Activated CD4-positive, alpha-beta T cell treated with anti-CD3 and anti-CD28 coated beads, Interleukin-2, amount 10 ng/mL, durations not matched to agents 7 days and 5 days (primary cell): ENCODE measurements around the gene DOCK2. TPM values are rescaled to one million over a fixed set of nuclear protein-coding genes. Genes with fewer than 3 reads are reported as not detected.
A peak's percentile ranks its signal among the peaks of the same experiment; 100 is the strongest.

Experiments
- CTCF ChIA-PET: fragments of 350-600 bp; sonication (Branson Sonifier 250); formaldehyde crosslinking; loops from one replicate; lab custom pipeline; 2021; ENCODE audit warnings: antibody characterized with exemption; lab: Charles Lee
- POLR2A ChIA-PET: fragments of 350-600 bp; sonication (Branson Sonifier 250); formaldehyde crosslinking; loops from one replicate; lab custom pipeline; 2021; ENCODE audit warnings: antibody characterized with exemption; lab: Charles Lee
- DNase-seq: peaks from one replicate; pipeline ENCODE4 v3.0.0-alpha.2; 2020
- H3K27ac Mint-ChIP-seq: one replicate; pipeline ENCODE4 v1.8.0; 2021; ENCODE audit warnings: mild to moderate bottlenecking, moderate library complexity, mixed read lengths
- H3K27me3 Mint-ChIP-seq: one replicate; pipeline ENCODE4 v1.8.0; 2021; ENCODE audit warnings: mixed read lengths
- H3K36me3 Mint-ChIP-seq: one replicate; pipeline ENCODE4 v1.8.0; 2021; ENCODE audit warnings: low read depth, mixed read lengths
- H3K4me1 Mint-ChIP-seq: one replicate; pipeline ENCODE4 v1.8.0; 2021; ENCODE audit warnings: mixed read lengths
- H3K4me3 Mint-ChIP-seq: one replicate; pipeline ENCODE4 v1.8.0; 2021; ENCODE audit warnings: mild to moderate bottlenecking, moderate library complexity, mixed read lengths
- H3K9me3 Mint-ChIP-seq: one replicate; pipeline ENCODE4 v1.8.0; 2021; ENCODE audit warnings: mixed read lengths
- total RNA-seq, 2 experiments: library from RNA; stranded (reverse); gene quantifications; one replicate each; pipeline ENCODE4 v1.2.3, GENCODE V29; 2021

The DOCK2 gene
- total RNA-seq, 2 experiments from 2014 or later = 270 to 300 TPM

DNA sequence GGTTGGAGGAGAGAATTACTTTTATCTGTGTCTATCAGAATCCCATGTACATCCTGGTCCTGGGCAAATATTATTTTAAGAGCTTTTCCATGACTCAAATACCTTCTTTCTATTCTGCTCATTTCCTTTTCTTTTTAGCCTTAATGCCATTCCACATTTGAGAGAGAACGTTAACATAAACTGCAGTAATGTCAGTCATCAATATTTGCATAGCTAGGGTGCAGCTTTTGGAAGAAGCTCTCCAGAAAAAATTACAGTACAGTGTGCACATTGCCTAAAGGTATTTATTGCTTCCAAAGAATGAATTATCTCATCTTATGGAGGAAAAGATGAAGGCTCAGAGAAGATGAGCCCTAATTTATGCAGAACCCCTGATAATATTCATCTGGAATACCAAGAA is 284.9 kb downstream of the DOCK2 start:
- DNase-seq = no peak
- ChIA-PET CTCF (no interaction called here), POLR2A (no interaction called here)
- Mint-ChIP-seq H3K4me3 (no peak overlapping the region), H3K36me3 (peaks cover 10% of the 10 kb centered on the region), H3K27ac (no peak overlapping the region), H3K9me3 (no peaks in the 10 kb centered on the region), H3K4me1 (no peaks in the 10 kb centered on the region), H3K27me3 (no peaks in the 10 kb centered on the region)

DNA sequence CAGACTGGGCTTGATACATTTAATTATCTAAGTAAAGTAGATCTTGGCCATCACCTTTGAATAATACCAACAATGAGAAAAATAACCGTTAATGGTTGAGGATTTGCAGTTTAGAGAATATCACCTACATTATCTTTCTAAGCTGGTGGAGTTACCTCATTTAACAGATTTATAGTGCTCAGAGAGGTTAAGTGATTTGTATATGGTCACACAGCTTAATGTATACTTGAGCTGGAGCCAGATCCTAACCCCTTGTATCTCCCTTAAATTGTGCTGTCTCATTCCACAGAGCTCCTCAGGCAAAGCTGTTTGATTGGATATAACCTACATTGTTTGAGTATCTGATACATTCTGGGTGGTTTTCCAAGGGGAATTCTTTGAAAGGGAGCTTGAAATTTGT is 285.4 kb downstream of the DOCK2 start:
- POLR2A ChIA-PET = no interaction called here
- DNase-seq = no peak
- Mint-ChIP-seq H3K27ac (no peak overlapping the region), H3K4me3 (no peak overlapping the region), H3K4me1 (no peaks in the 10 kb centered on the region), H3K27me3 (no peaks in the 10 kb centered on the region), H3K36me3 (peaks cover 11% of the 10 kb centered on the region), H3K9me3 (no peaks in the 10 kb centered on the region)
- CTCF ChIA-PET = interaction anchor here (1.2 kb wide), 1 partner anchor 18 kb away, joined by 3 read pairs; no protein-coding TSS in a partner anchor

DNA sequence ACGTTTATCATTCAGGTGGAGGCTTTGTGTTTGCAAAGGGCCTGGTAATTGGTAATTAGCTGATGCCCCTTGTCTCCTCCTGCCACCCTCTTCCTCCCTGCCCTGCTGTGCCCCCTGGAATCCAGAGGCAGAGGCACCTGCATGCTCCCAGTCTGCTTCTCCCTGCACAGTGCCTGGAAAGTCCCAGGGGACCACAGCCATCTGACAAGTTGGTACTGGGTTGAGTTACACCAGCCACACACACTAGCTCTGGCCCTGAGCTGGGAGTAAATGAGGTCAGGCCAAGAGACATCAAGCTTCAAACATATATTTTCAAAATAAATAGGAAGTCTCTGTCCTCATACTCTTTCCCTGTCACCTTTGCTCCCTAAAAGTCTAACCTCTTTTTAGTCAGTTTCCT is 286.9 kb downstream of the DOCK2 start:
- H3K27me3 Mint-ChIP-seq = no peaks in the 10 kb centered on the region
- peaks cover 11% of the 10 kb centered on the region for H3K36me3 Mint-ChIP-seq
- CTCF ChIA-PET = interaction anchor here (1.1 kb wide), 1 partner anchor 16 kb away, joined by 3 read pairs; no protein-coding TSS in a partner anchor
- POLR2A ChIA-PET = no interaction called here
- H3K9me3 Mint-ChIP-seq = no peaks in the 10 kb centered on the region
- H3K4me1 Mint-ChIP-seq = no peaks in the 10 kb centered on the region
- H3K4me3 Mint-ChIP-seq = no peak overlapping the region
- H3K27ac Mint-ChIP-seq = no peak overlapping the region
- DNase-seq = no peak

DNA sequence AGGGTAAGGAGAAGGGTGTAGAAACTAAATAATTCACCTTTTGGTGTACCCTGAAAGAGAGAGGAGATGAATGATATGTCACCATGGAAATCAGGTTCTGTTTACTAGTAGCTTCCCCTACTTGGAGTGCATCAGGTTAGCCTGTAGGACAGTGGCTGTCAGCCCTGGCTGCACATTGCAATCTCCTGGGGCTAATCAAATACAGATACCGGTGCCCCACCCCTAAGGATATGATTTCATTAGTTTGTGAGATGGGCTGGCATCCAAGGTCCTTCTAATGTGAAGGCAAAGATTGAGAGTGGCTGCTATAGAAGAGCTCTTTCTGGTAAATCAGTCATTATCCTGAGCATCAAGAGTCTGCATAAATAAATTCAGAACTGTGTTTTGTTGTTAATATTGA is 296.1 kb downstream of the DOCK2 start:
- H3K4me3 Mint-ChIP-seq = no peak overlapping the region
- H3K27ac Mint-ChIP-seq = no peak overlapping the region
- no peaks in the 10 kb centered on the region for H3K27me3 Mint-ChIP-seq
- CTCF ChIA-PET = interaction anchor here (1.1 kb wide), 1 partner anchor 55 kb away, joined by 3 read pairs; no protein-coding TSS in a partner anchor
- peaks cover 19% of the 10 kb centered on the region for H3K4me1 Mint-ChIP-seq
- POLR2A ChIA-PET = no interaction called here
- H3K36me3 Mint-ChIP-seq = peaks cover 30% of the 10 kb centered on the region
- H3K9me3 Mint-ChIP-seq = no peaks in the 10 kb centered on the region
- DNase-seq = no peak

DNA sequence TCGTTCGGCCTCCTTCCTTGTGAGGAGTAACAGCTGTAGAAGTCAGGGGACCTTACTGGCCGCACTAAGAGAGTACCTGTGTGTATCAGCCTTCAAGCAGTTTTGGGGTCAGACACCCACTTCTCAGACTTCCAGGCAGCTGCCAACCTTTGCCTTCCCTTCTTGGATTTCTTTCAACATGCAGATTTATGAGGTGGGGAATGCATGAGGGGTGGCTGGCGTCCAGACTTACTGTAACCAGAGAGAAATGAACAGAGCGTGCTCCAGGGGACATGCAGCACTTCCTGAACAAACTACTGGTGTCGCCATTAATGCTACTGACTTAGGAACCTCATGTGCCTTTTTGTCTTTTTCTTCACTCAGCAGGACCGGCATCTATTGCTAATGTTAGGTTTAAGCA is 296.5 kb downstream of the DOCK2 start:
- ChIA-PET CTCF (interaction anchor here (1.1 kb wide), 1 partner anchor 54 kb away, joined by 3 read pairs; no protein-coding TSS in a partner anchor), POLR2A (no interaction called here)
- peaks cover 19% of the 10 kb centered on the region for H3K4me1 Mint-ChIP-seq
- H3K27ac Mint-ChIP-seq = no peak overlapping the region
- DNase-seq = no peak
- H3K27me3 Mint-ChIP-seq = no peaks in the 10 kb centered on the region
- H3K9me3 Mint-ChIP-seq = no peaks in the 10 kb centered on the region
- H3K4me3 Mint-ChIP-seq = no peak overlapping the region
- peaks cover 30% of the 10 kb centered on the region for H3K36me3 Mint-ChIP-seq

DNA sequence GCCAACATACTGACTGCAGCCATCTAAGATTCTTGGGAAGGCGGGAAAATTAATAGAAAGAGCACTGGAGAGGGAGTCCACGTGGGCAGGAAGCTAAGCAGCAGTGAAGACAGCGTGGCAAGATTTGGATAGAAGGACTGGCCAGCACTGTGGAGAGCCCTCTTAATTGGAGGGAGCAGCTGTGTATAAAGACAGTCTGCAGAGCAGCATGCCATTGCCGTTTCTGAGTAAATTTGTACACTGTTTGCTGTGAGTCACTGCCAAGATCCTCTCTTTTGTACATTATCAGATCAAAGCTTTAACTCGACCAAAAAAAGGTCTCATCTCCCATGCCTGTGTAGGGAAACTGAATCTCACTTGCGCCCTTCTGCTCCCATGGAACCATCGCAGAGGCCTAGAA is 297.9 kb downstream of the DOCK2 start:
- Mint-ChIP-seq H3K27ac (no peak overlapping the region), H3K9me3 (no peaks in the 10 kb centered on the region), H3K27me3 (no peaks in the 10 kb centered on the region), H3K4me3 (no peak overlapping the region), H3K36me3 (peaks cover 26% of the 10 kb centered on the region), H3K4me1 (peaks cover 19% of the 10 kb centered on the region)
- DNase-seq = no peak
- POLR2A ChIA-PET = no interaction called here
- CTCF ChIA-PET = no interaction called here

DNA sequence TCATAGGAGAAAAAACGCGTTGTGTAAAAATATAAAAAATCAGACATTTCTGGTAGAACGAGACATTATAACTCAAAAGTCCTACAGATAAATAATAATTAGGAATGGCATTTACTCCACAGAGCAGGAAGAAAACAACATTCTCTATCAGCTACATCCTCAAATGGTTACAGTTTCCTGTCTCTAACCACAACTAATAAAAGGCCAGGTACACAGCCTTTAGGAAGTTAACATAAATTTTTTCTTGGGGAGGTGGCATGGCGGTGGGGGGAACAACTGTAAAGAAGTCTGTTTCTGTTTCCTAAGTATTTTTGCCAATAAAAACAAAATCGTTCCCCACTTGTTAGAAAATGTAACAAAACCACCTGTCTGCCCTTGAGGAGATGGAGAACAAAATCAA is 298.7 kb downstream of the DOCK2 start:
- Mint-ChIP-seq H3K27ac (no peak overlapping the region), H3K27me3 (no peaks in the 10 kb centered on the region), H3K9me3 (no peaks in the 10 kb centered on the region), H3K4me3 (no peak overlapping the region), H3K36me3 (peaks cover 24% of the 10 kb centered on the region), H3K4me1 (peaks cover 19% of the 10 kb centered on the region)
- CTCF ChIA-PET = no interaction called here
- POLR2A ChIA-PET = no interaction called here
- DNase-seq = no peak

DNA sequence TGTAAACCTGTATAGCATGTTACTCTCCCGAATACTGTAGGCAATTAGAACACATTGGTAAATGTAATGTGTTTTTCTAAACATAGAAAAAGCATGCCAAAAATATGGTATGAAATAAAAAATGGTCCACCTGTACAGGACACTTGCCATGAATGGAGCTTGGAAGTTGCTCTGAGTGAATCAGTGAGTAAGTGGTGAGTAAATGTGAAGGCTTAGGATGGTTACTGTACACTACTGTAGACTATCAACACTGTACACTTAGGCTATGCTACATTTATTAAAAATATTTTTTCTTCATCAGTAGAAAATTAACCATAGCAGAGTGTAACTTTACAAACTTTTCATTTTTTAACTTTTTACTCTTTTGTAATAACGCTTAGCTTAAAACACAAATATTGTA is 301.4 kb downstream of the DOCK2 start:
- no peaks in the 10 kb centered on the region for H3K9me3 Mint-ChIP-seq
- no peak overlapping the region for H3K27ac Mint-ChIP-seq
- POLR2A ChIA-PET = no interaction called here
- peaks cover 20% of the 10 kb centered on the region for H3K36me3 Mint-ChIP-seq
- H3K4me3 Mint-ChIP-seq = no peak overlapping the region
- H3K27me3 Mint-ChIP-seq = no peaks in the 10 kb centered on the region
- no peak for DNase-seq
- H3K4me1 Mint-ChIP-seq = peaks cover 19% of the 10 kb centered on the region
- CTCF ChIA-PET = no interaction called here

DNA sequence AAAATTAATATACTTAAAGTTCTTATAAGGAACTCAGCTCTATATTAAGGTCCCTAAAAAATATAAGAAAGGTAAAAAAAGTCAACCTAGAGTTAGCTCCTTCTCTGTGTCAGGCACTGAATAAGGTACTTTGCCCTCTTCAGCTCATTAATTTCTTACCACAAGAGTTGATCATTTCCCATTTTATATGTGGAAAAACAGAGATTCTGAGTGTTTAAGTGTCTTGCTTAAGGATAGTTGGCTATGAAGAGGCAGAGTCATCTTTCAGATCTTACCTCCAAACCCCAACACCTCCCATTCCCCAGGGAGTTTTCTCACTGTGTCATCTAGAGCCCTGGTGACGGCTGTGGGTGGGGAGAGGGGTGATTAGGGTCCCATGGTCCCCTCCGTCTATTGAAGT is 302.7 kb downstream of the DOCK2 start:
- Mint-ChIP-seq H3K4me1 (peaks cover 19% of the 10 kb centered on the region), H3K36me3 (peaks cover 18% of the 10 kb centered on the region), H3K9me3 (no peaks in the 10 kb centered on the region), H3K27me3 (no peaks in the 10 kb centered on the region), H3K27ac (no peak overlapping the region), H3K4me3 (no peak overlapping the region)
- DNase-seq = no peak
- POLR2A ChIA-PET = no interaction called here
- CTCF ChIA-PET = interaction anchor here (0.7 to 1.5 kb wide), 2 partner anchors 16 to 351 kb away, joined by 3 read pairs; no protein-coding TSS in a partner anchor

DNA sequence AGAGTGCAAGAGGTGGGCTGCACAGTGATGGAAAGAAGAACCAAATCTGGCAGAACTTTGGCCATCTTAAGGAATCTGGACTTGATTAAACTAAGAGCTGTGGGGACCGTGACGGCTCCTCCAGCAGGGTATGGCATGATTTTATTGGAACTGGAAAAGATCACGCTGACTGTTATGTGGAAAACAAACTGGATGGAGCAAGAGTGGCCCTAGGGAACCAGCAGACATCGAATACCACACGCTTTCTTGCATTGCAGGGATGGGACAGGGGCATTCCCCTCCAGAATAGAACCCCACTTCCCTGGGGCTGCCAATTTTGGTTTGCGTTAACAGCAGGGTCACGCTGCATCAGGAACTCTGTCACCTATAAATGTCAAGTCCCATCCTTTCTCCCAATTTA is 304.5 kb downstream of the DOCK2 start:
- ChIA-PET POLR2A (no interaction called here), CTCF (no interaction called here)
- Mint-ChIP-seq H3K36me3 (peaks cover 12% of the 10 kb centered on the region), H3K27me3 (no peaks in the 10 kb centered on the region), H3K27ac (no peak overlapping the region), H3K4me1 (peaks cover 5% of the 10 kb centered on the region), H3K9me3 (no peaks in the 10 kb centered on the region), H3K4me3 (no peak overlapping the region)
- DNase-seq = no peak

DNA sequence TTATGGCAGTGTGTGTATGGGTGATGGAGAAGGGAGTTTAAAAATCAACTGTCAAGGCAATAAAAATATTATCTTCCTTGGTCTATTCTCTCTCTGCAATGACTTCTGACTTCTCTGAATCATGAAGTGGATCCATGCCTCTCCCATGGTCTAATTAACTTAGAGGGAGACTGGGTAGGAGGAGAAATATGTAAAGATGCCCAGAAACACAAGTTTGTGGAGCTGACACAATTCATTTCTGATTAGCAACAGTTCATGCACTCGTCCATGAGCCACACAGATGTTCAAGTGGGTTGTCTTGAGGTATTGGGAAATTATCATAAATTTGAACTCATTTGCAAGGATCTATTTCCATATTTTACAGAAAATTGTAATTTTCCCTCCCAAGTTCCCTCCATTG is 305.1 kb downstream of the DOCK2 start:
- no peaks in the 10 kb centered on the region for H3K27me3 Mint-ChIP-seq
- no peaks in the 10 kb centered on the region for H3K9me3 Mint-ChIP-seq
- no peak overlapping the region for H3K27ac Mint-ChIP-seq
- H3K4me3 Mint-ChIP-seq = no peak overlapping the region
- no peak for DNase-seq
- ChIA-PET POLR2A (no interaction called here), CTCF (no interaction called here)
- H3K4me1 Mint-ChIP-seq = peaks cover 5% of the 10 kb centered on the region
- H3K36me3 Mint-ChIP-seq = peaks cover 14% of the 10 kb centered on the region

DNA sequence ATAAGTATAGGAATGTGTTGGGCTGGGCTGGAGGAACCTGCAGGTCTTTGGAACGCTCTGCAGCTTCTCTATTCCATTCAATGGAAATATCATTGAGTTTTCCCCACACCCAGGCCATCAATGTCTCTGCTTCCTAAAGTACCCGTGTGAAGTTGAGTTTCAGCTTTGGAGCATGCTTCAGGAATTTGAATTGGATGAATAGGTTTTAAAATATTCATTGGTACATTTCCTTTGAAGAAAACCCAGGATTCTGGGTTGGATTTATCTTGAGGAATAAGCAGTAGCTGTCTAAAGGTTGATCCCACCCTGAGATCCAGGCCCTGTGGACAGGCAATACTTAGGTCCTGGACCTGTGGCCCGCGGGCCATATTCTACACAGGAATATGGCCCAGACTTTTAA is 306.0 kb downstream of the DOCK2 start:
- CTCF ChIA-PET = no interaction called here
- no peak overlapping the region for H3K27ac Mint-ChIP-seq
- no peak overlapping the region for H3K4me3 Mint-ChIP-seq
- POLR2A ChIA-PET = interaction anchor here (0.6 kb wide), 1 partner anchor 13 kb away, joined by 3 read pairs; no protein-coding TSS in a partner anchor
- no peaks in the 10 kb centered on the region for H3K27me3 Mint-ChIP-seq
- peaks cover 5% of the 10 kb centered on the region for H3K4me1 Mint-ChIP-seq
- H3K9me3 Mint-ChIP-seq = no peaks in the 10 kb centered on the region
- no peak for DNase-seq
- peaks cover 12% of the 10 kb centered on the region for H3K36me3 Mint-ChIP-seq

DNA sequence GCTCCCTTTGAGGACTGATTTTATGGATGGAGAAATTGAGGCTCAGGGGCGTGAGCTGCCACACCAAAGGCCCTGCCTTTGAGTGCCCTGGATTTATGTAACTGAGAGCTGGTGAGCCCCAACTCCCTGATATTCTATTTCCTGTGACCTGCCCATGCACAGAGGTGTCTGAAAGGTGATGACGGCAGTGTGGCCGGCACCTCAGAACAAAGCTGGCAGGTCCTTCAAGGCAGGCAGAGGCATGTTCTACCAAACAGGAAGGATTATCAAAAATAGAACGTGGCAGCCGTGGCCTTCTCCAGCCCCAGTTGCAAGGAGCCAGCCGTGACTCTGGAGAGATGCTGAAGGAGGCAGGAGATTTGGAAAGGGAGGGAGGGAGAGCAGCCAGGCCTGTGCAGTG is 307.0 kb downstream of the DOCK2 start:
- H3K4me3 Mint-ChIP-seq = no peak overlapping the region
- ChIA-PET CTCF (interaction anchor here (1.4 kb wide), 1 partner anchor 14 kb away, joined by 3 read pairs; no protein-coding TSS in a partner anchor), POLR2A (no interaction called here)
- DNase-seq = no peak
- H3K36me3 Mint-ChIP-seq = peaks cover 13% of the 10 kb centered on the region
- H3K27ac Mint-ChIP-seq = peak overlapping the region; percentile 55
- no peaks in the 10 kb centered on the region for H3K27me3 Mint-ChIP-seq
- no peaks in the 10 kb centered on the region for H3K9me3 Mint-ChIP-seq
- peaks cover 5% of the 10 kb centered on the region for H3K4me1 Mint-ChIP-seq
